Measurements from ENCODE around the gene ZNF747. TPM values are rescaled to one million over a fixed set of nuclear protein-coding genes. Genes with fewer than 3 reads are reported as not detected.

Gene ZNF747
- total RNA-seq, 1 donor from 2014 or later: 9.6 TPM

Small RNA genes lying within 50 kb of the gene (microRNA-seq; reads per million reads assigned to microRNA genes)
- gene MIR4518 (ENCODE audit: borderline number of aligned reads): not detected

Other genes starting within 250 kb of the ZNF747 start
- 57.4 TPM for gene CD2BP2, start 179.6 kb downstream of the ZNF747 start, total RNA-seq
- gene TBC1D10B, start 164.4 kb downstream of the ZNF747 start, total RNA-seq: 42.1 TPM
- gene MYL11, start 160.1 kb downstream of the ZNF747 start, total RNA-seq: not detected
- gene SEPTIN1, start 152.3 kb downstream of the ZNF747 start, total RNA-seq: 2.3 TPM
- 5.3 TPM for gene ZNF48, start 139.4 kb downstream of the ZNF747 start, total RNA-seq
- gene ZNF771, start 127.3 kb downstream of the ZNF747 start, total RNA-seq: 6.3 TPM
- gene DCTPP1, start 104.8 kb downstream of the ZNF747 start, total RNA-seq: 26.8 TPM
- 48.4 TPM for gene SEPHS2, start 89.0 kb downstream of the ZNF747 start, total RNA-seq
- gene ITGAL, start 62.1 kb downstream of the ZNF747 start, total RNA-seq: 6.8 TPM
- gene ZNF768, start 8.3 kb downstream of the ZNF747 start, total RNA-seq: 24.8 TPM
- gene ZNF764, start 23.5 kb upstream of the ZNF747 start, total RNA-seq: 5.9 TPM
- gene ZNF688, start 36.9 kb upstream of the ZNF747 start, total RNA-seq: 12.1 TPM
- gene ZNF785, start 50.8 kb upstream of the ZNF747 start, total RNA-seq: 10.1 TPM
- gene ZNF689, start 75.5 kb upstream of the ZNF747 start, total RNA-seq: 5.9 TPM
- 36.9 TPM for gene PRR14, start 116.1 kb upstream of the ZNF747 start, total RNA-seq
- gene FBRS, start 123.6 kb upstream of the ZNF747 start, total RNA-seq: 46.2 TPM
- gene SRCAP, start 164.3 kb upstream of the ZNF747 start, total RNA-seq: 59.7 TPM
- 20.8 TPM for gene PHKG2, start 213.6 kb upstream of the ZNF747 start, total RNA-seq
- gene CFAP119, start 227.2 kb upstream of the ZNF747 start, total RNA-seq: 2.2 TPM
- gene RNF40, start 227.5 kb upstream of the ZNF747 start, total RNA-seq: 97.5 TPM